OCI-LY1 (cell line): ENCODE results near the gene CACHD1.

Source experiments
- H2AFZ ChIP-seq: fragments of 200-600 bp; sonication (generic), shearing (Covaris generic); 2 replicates; pipeline ENCODE4 v1.6.0; 2014; ENCODE audit warnings: antibody characterized with exemption, mild to moderate bottlenecking, low read length
- H3F3A ChIP-seq: fragments of 200-600 bp; sonication (generic), shearing (Covaris generic); 2 replicates; pipeline ENCODE4 v1.6.0; 2014; ENCODE audit warnings: mild to moderate bottlenecking, antibody characterized with exemption, low read length, moderate library complexity; ENCODE audit not compliant: insufficient read depth
- H3K27ac ChIP-seq: fragments of 200-600 bp; sonication (generic); 2 replicates; pipeline ENCODE4 v1.5.1; 2014; ENCODE audit warnings: low read length, mixed run types, mild to moderate bottlenecking, low read depth; ENCODE audit not compliant: poor library complexity, severe bottlenecking
- H3K27me3 ChIP-seq: fragments of 200-600 bp; sonication (generic); 2 replicates; pipeline ENCODE4 v1.6.0; 2014; ENCODE audit warnings: antibody characterized with exemption, mild to moderate bottlenecking, low read length, moderate library complexity; ENCODE audit not compliant: insufficient read depth
- H3K36me3 ChIP-seq: fragments of 200-600 bp; sonication (generic); 2 replicates; pipeline ENCODE4 v1.6.1; 2014; ENCODE audit warnings: mild to moderate bottlenecking, antibody characterized with exemption, low read length, moderate library complexity, mixed read lengths; ENCODE audit not compliant: insufficient read depth
- H3K4me1 ChIP-seq: fragments of 200-600 bp; sonication (generic); 2 replicates; pipeline ENCODE4 v1.5.1; 2014; ENCODE audit warnings: mild to moderate bottlenecking, low read length, moderate library complexity; ENCODE audit not compliant: insufficient read depth, severe bottlenecking
- H3K4me2 ChIP-seq: fragments of 200-600 bp; sonication (generic), shearing (Covaris generic); 2 replicates; pipeline ENCODE4 v1.6.1; 2014; ENCODE audit warnings: low read length
- H3K4me3 ChIP-seq: fragments of 200-600 bp; sonication (generic); 2 replicates; pipeline ENCODE4 v1.5.1; 2014; ENCODE audit warnings: low read length, low read depth, mild to moderate bottlenecking, mixed read lengths; ENCODE audit not compliant: poor library complexity, severe bottlenecking
- H3K79me2 ChIP-seq: fragments of 200-600 bp; shearing (Covaris generic); 2 replicates; pipeline ENCODE4 v1.6.1; 2016; ENCODE audit warnings: mixed run types, low read length, mixed read lengths; ENCODE audit not compliant: insufficient read depth
- H3K9ac ChIP-seq: fragments of 200-600 bp; sonication (generic), shearing (Covaris generic); 2 replicates; pipeline ENCODE4 v1.6.1; 2014; ENCODE audit warnings: mild to moderate bottlenecking, low read length, mixed read lengths
- H3K9me2 ChIP-seq: fragments of 200-600 bp; sonication (generic), shearing (Covaris generic); 2 replicates; pipeline ENCODE4 v1.6.1; 2014; ENCODE audit warnings: low read depth, mild to moderate bottlenecking, low read length, mixed read lengths
- H3K9me3 ChIP-seq: fragments of 200-600 bp; shearing (Covaris generic); 2 replicates; pipeline ENCODE4 v1.6.1; 2014; ENCODE audit warnings: low read length, mixed read lengths
- H4K20me1 ChIP-seq: fragments of 200-600 bp; sonication (generic), shearing (Covaris generic); 2 replicates; pipeline ENCODE4 v1.6.0; 2016; ENCODE audit warnings: mild to moderate bottlenecking, low read length; ENCODE audit not compliant: insufficient read depth
- EZH2 ChIP-seq: fragments of 200-600 bp; sonication (generic), shearing (Covaris generic); IDR thresholded peaks from 2 replicates; pipeline ENCODE4 v1.8.0; 2017; ENCODE audit warnings: borderline replicate concordance, mixed run types, mild to moderate bottlenecking, antibody characterized with exemption, low read length, moderate library complexity, mixed read lengths
- TF ChIP-seq, protein P1 (sequence below): fragments of 200-600 bp; sonication (generic), shearing (Covaris generic); IDR thresholded peaks from 2 replicates; pipeline ENCODE4 v1.5.1; 2017; ENCODE audit warnings: mild to moderate bottlenecking, antibody characterized with exemption, low read length, moderate library complexity, mixed read lengths

CACHD1 gene

DNA sequence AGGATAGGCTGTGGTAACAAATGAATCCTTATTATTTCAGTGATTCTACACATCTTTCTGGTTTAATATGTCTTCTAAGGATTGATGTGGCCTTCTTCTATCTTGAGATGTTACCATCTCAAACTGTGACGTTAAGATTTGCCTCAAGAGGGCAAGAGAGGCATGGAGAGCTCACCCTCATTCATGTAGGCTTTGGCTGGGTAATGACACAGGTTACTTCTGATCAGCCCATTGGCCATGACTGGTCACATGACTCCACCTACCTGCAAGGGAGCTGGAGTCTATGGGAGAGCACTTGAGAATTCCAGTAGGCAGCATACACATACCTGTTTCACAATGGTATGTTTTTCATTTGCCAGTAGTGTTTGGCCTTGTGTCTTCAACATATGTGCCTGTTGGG is 30.0 kb downstream of the CACHD1 start:
- Histone ChIP-seq H3F3A (no peaks in the 10 kb centered on the region), H4K20me1 (no peaks in the 10 kb centered on the region), H3K79me2 (no peaks in the 10 kb centered on the region)

DNA sequence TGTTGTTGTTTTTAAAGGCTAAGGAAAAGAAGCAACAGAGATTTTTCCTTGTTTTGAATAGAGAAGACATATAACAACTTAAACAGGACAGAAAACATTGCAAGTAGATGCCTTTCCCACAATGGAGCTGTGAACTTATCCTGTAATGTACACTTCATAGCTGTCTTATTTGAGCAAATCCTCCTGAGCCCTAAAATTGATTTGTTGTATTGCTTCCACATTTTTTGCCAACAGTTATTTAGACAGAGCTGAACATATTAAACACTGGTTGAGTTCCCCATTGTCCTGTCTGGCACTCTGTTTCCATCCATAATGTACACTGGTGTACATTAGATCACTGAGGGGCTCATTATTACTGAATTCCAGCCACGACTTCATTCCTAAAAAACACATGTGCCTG is 32.2 kb downstream of the CACHD1 start:
- TF ChIP-seq EZH2: no peak
- TF ChIP-seq, protein P1, sequence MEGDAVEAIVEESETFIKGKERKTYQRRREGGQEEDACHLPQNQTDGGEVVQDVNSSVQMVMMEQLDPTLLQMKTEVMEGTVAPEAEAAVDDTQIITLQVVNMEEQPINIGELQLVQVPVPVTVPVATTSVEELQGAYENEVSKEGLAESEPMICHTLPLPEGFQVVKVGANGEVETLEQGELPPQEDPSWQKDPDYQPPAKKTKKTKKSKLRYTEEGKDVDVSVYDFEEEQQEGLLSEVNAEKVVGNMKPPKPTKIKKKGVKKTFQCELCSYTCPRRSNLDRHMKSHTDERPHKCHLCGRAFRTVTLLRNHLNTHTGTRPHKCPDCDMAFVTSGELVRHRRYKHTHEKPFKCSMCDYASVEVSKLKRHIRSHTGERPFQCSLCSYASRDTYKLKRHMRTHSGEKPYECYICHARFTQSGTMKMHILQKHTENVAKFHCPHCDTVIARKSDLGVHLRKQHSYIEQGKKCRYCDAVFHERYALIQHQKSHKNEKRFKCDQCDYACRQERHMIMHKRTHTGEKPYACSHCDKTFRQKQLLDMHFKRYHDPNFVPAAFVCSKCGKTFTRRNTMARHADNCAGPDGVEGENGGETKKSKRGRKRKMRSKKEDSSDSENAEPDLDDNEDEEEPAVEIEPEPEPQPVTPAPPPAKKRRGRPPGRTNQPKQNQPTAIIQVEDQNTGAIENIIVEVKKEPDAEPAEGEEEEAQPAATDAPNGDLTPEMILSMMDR: no peak
- H3K9me3 ChIP-seq: no peaks in the 10 kb centered on the region
- no peaks in the 10 kb centered on the region for H3K36me3 ChIP-seq
- no peak overlapping the region for H2AFZ ChIP-seq
- no peaks in the 10 kb centered on the region for H3K27me3 ChIP-seq
- no peaks in the 10 kb centered on the region for H3K4me1 ChIP-seq
- no peaks in the 10 kb centered on the region for H4K20me1 ChIP-seq
- no peak overlapping the region for H3K27ac ChIP-seq
- no peaks in the 10 kb centered on the region for H3K79me2 ChIP-seq
- no peak overlapping the region for H3K4me3 ChIP-seq
- H3K9ac ChIP-seq: no peak overlapping the region
- no peak overlapping the region for H3K4me2 ChIP-seq
- no peaks in the 10 kb centered on the region for H3F3A ChIP-seq
- no peaks in the 10 kb centered on the region for H3K9me2 ChIP-seq

More for the DNA sequence above, 30.0 kb downstream of the CACHD1 start:
- H3K27ac ChIP-seq: no peak overlapping the region
- no peaks in the 10 kb centered on the region for H3K36me3 ChIP-seq
- TF ChIP-seq, protein P1: no peak
- TF ChIP-seq EZH2: no peak
- no peak overlapping the region for H3K4me3 ChIP-seq
- H3K9me2 ChIP-seq: no peaks in the 10 kb centered on the region
- no peak overlapping the region for H3K9ac ChIP-seq
- H3K4me1 ChIP-seq: no peaks in the 10 kb centered on the region
- no peak overlapping the region for H3K4me2 ChIP-seq
- H3K27me3 ChIP-seq: no peaks in the 10 kb centered on the region
- H2AFZ ChIP-seq: no peak overlapping the region
- no peaks in the 10 kb centered on the region for H3K9me3 ChIP-seq

DNA sequence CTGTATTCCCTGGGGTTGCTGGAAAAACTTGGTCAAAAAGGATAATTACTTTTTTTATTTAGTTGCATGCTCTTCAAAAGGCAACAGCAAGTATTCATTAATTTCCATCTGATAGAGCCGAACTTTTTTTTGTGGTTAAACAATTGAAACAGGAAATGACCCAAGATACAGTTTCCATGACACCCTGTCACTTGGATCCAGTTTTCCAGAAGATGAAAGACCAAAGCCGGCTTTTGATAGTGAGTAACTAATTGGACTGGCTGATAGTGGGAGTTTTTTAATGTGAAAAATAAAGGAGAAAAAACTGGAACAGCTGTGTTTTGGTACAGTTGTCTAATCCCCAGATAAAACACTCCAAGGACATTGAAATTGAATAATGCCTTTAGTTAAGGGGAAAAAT is 33.0 kb downstream of the CACHD1 start:
- Histone ChIP-seq H3K9ac (no peak overlapping the region), H3K79me2 (no peaks in the 10 kb centered on the region), H2AFZ (no peak overlapping the region), H3K27ac (no peak overlapping the region), H3K4me2 (no peak overlapping the region), H3K27me3 (no peaks in the 10 kb centered on the region), H3K9me2 (no peaks in the 10 kb centered on the region), H3K4me3 (no peak overlapping the region), H3F3A (no peaks in the 10 kb centered on the region), H3K36me3 (no peaks in the 10 kb centered on the region), H4K20me1 (no peaks in the 10 kb centered on the region), H3K9me3 (no peaks in the 10 kb centered on the region), H3K4me1 (no peaks in the 10 kb centered on the region)
- no peak for TF ChIP-seq EZH2
- TF ChIP-seq, protein P1: no peak
